G401.6 (cell line): ENCODE results near the gene ALG2.

Source experiments
- FAIRE-seq: peaks from 2 replicates; lab custom pipeline; 2012; peaks lifted over from hg19 to GRCh38; lab: Jason Lieb, UNC

Gene ALG2

GRCh38 chr9:99221621-99222415, at the start of gene ALG2, which contains the start of gene SEC61B:
Gene ALG2, minus strand, starts transcription at chr9:99221942. Its CDS starts 48 bp downstream, at chr9:99221894.
Gene SEC61B, plus strand, starts transcription at chr9:99222282. Its CDS starts 82 bp downstream, at chr9:99222364.
- FAIRE-seq: peak; percentile 66

GRCh38 chr9:99270491-99270890, 48.7 kb upstream of the ALG2 start:
- FAIRE-seq: no peak

GRCh38 chr9:99269416-99269815, 47.7 kb upstream of the ALG2 start:
- FAIRE-seq: no peak

- FAIRE-seq: no peak
These were observed 44.7 kb upstream of the ALG2 start for GRCh38 chr9:99266255-99267023.

GRCh38 chr9:99265691-99266090, 43.9 kb upstream of the ALG2 start:
- no peak for FAIRE-seq

- FAIRE-seq: no peak
These were observed 42.4 kb upstream of the ALG2 start for GRCh38 chr9:99264070-99264680.

- no peak for FAIRE-seq
These were observed 41.2 kb upstream of the ALG2 start for GRCh38 chr9:99262949-99263418.

- FAIRE-seq: no peak
These were observed 40.2 kb upstream of the ALG2 start for GRCh38 chr9:99261923-99262322.

GRCh38 chr9:99259231-99259918, 37.6 kb upstream of the ALG2 start:
- no peak for FAIRE-seq

GRCh38 chr9:99257723-99258389, 36.1 kb upstream of the ALG2 start:
- no peak for FAIRE-seq

- FAIRE-seq: no peak
These were observed 33.9 kb upstream of the ALG2 start for GRCh38 chr9:99255651-99256050.

GRCh38 chr9:99253772-99254431, 32.2 kb upstream of the ALG2 start:
- no peak for FAIRE-seq

GRCh38 chr9:99253134-99253533, 31.4 kb upstream of the ALG2 start:
- FAIRE-seq: no peak

GRCh38 chr9:99251157-99251556, 29.4 kb upstream of the ALG2 start:
- FAIRE-seq: no peak

GRCh38 chr9:99249619-99250018, 27.9 kb upstream of the ALG2 start:
- FAIRE-seq: no peak

- no peak for FAIRE-seq
These were observed 22.9 kb upstream of the ALG2 start for GRCh38 chr9:99244344-99245260.

- FAIRE-seq: no peak
These were observed 19.4 kb upstream of the ALG2 start for GRCh38 chr9:99241106-99241505.

- no peak for FAIRE-seq
These were observed 17.8 kb upstream of the ALG2 start for GRCh38 chr9:99239341-99240060.

GRCh38 chr9:99238331-99238730, 16.6 kb upstream of the ALG2 start:
- FAIRE-seq: no peak
